WTC11 (cell line): ENCODE data around the gene INO80D. TPM values are rescaled to one million over a fixed set of nuclear protein-coding genes. Genes with fewer than 3 reads are reported as not detected.
"Not testable (repeated sequence)": the region's sequence is repeated elsewhere in the genome, so short reads cannot be mapped to it uniquely, and the experiment has no call there.

Experiments
- ATAC-seq: fragments of 200-7000 bp; cut with Tn5 transposase; 2 replicates; pipeline ENCODE4 v1.10.0; 2021; ENCODE audit warnings: mild to moderate bottlenecking, moderate library complexity
- CTCF ChIA-PET: fragments of 300-600 bp; sonication (Branson Sonifier 250); formaldehyde crosslinking; loops from one replicate; lab custom pipeline; 2021; ENCODE audit warnings: antibody characterized with exemption; lab: Charles Lee
- POLR2A ChIA-PET: fragments of 350-600 bp; sonication (Branson Sonifier 250); formaldehyde crosslinking; loops from one replicate; lab custom pipeline; 2021; ENCODE audit warnings: antibody characterized with exemption; lab: Charles Lee
- DNase-seq: peaks from one replicate; pipeline ENCODE4 v3.0.0; 2021; ENCODE audit warnings: low spot score
- H3K27ac Mint-ChIP-seq: 2 replicates; pipeline ENCODE4 v1.8.0; 2021; ENCODE audit warnings: mixed read lengths
- H3K27me3 Mint-ChIP-seq: 2 replicates; pipeline ENCODE4 v1.8.0; 2021; ENCODE audit warnings: low read depth, mild to moderate bottlenecking, moderate library complexity, mixed read lengths
- H3K36me3 Mint-ChIP-seq: 2 replicates; pipeline ENCODE4 v1.8.0; 2021; ENCODE audit warnings: mixed read lengths
- H3K4me1 Mint-ChIP-seq: 2 replicates; pipeline ENCODE4 v1.8.0; 2022; ENCODE audit warnings: mixed read lengths
- H3K4me3 Mint-ChIP-seq: 2 replicates; pipeline ENCODE4 v1.8.0; 2021; ENCODE audit warnings: mild to moderate bottlenecking, moderate library complexity, mixed read lengths
- H3K9me3 Mint-ChIP-seq: 2 replicates; pipeline ENCODE4 v1.8.0; 2021; ENCODE audit warnings: mixed read lengths
- ATF1 ChIP-seq: sonication (generic); formaldehyde crosslinking; IDR thresholded peaks from 2 replicates; pipeline ENCODE4 v1.8.1; 2023; ENCODE audit warnings: mild to moderate bottlenecking, moderate library complexity, missing genetic modification reagents
- GTF2I ChIP-seq: fragments of 250-450 bp; sonication (Bioruptor Pico); conservative IDR thresholded peaks from 2 replicates; pipeline ENCODE4 v1.4.0; 2021; ENCODE audit warnings: mild to moderate bottlenecking
- IRF2 ChIP-seq: sonication (generic); formaldehyde crosslinking; IDR thresholded peaks from 2 replicates; pipeline ENCODE4 v1.8.0; 2022; ENCODE audit warnings: low read depth, missing genetic modification reagents, borderline replicate concordance
- NFE2L1 ChIP-seq: sonication (generic); formaldehyde crosslinking; IDR thresholded peaks from 2 replicates; pipeline ENCODE4 v1.8.1; 2023; ENCODE audit warnings: missing genetic modification reagents
- NFYB ChIP-seq: sonication (generic); formaldehyde crosslinking; conservative IDR thresholded peaks from 2 replicates; pipeline ENCODE4 v1.8.0; 2022; ENCODE audit warnings: low read depth, missing genetic modification reagents
- RELA ChIP-seq: sonication (generic); formaldehyde crosslinking; IDR thresholded peaks from 2 replicates; pipeline ENCODE4 v1.8.1; 2022; ENCODE audit warnings: missing genetic modification reagents, mild to moderate bottlenecking, borderline replicate concordance
- ZNF219 ChIP-seq: sonication (generic); formaldehyde crosslinking; IDR thresholded peaks from 2 replicates; pipeline ENCODE4 v1.8.0; 2023; ENCODE audit warnings: missing genetic modification reagents, mild to moderate bottlenecking, borderline replicate concordance
- ZNF232 ChIP-seq: sonication (generic); formaldehyde crosslinking; IDR thresholded peaks from 2 replicates; pipeline ENCODE4 v1.8.0; 2022; ENCODE audit warnings: mild to moderate bottlenecking, missing genetic modification reagents
- ZNF263 ChIP-seq: sonication (generic); formaldehyde crosslinking; IDR thresholded peaks from 2 replicates; pipeline ENCODE4 v1.8.1; 2022; ENCODE audit warnings: low read depth, mild to moderate bottlenecking, moderate library complexity, missing genetic modification reagents
- ZNF317 ChIP-seq: sonication (generic); formaldehyde crosslinking; IDR thresholded peaks from 2 replicates; pipeline ENCODE4 v1.8.1; 2023; ENCODE audit warnings: low read depth, mild to moderate bottlenecking, moderate library complexity, missing genetic modification reagents, borderline replicate concordance
- ZNF423 ChIP-seq: fragments of 250-450 bp; sonication (Bioruptor Pico); IDR thresholded peaks from 2 replicates; pipeline ENCODE4 v2.1.2; 2022; ENCODE audit warnings: mild to moderate bottlenecking, moderate library complexity
- total RNA-seq: library from RNA; stranded (reverse); gene quantifications from 3 replicates; pipeline ENCODE4 v1.2.3, GENCODE V29; 2021
- TF ChIP-seq, protein P1 (sequence below): fragments of 250-450 bp; sonication (Bioruptor Pico); conservative IDR thresholded peaks from 2 replicates; pipeline ENCODE4 v1.9.0; 2021; ENCODE audit warnings: mild to moderate bottlenecking

The INO80D gene
- total RNA-seq, 1 experiment from 2014 or later, result 30.9 TPM

- TF ChIP-seq, protein P1, sequence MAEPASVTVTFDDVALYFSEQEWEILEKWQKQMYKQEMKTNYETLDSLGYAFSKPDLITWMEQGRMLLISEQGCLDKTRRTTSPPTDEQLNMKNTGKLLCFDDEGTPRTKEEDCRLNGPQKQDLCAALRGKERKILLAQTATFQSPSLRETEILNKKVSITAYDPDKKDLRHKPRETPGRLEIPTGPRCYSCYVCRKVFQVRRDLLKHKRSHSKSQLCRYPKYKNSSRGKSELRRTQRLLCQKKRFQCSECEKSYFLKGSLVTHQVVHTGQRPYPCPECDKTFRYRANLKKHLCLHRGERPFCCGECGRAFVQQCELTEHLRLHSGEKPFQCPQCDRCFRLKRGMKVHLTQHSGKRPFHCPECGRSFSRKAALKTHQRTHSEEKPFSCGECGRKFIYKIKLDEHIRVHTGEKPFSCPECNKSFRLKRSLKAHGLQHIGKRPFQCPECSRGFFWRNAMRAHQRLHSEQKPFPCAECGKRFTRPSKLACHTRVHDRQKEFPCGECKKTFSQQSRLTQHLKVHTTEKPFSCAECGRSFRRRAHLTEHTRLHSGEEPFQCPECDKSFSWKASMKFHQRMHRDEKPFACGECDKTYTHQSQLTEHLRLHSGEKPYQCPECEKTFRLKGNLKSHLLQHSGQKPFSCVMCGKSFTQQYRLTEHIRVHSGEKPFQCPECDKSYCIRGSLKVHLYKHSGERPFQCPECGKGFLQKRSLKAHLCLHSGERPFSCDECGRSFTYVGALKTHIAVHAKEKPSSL (CRISPR knock-in tag), result no peak
- TF ChIP-seq ZNF263 (CRISPR knock-in tag) (no peak), GTF2I (CRISPR knock-in tag) (no peak), ZNF219 (CRISPR knock-in tag) (no peak), ZNF317 (CRISPR knock-in tag) (no peak), ATF1 (CRISPR knock-in tag) (no peak), ZNF423 (CRISPR knock-in tag) (no peak), RELA (CRISPR knock-in tag) (no peak), NFE2L1 (CRISPR knock-in tag) (no peak), IRF2 (CRISPR knock-in tag) (no peak)
- TF ChIP-seq, all 79 proteins: peak for 0
Observed at GRCh38 chr2:205982776-205983327, 103.1 kb downstream of the INO80D start (continued).

DNA sequence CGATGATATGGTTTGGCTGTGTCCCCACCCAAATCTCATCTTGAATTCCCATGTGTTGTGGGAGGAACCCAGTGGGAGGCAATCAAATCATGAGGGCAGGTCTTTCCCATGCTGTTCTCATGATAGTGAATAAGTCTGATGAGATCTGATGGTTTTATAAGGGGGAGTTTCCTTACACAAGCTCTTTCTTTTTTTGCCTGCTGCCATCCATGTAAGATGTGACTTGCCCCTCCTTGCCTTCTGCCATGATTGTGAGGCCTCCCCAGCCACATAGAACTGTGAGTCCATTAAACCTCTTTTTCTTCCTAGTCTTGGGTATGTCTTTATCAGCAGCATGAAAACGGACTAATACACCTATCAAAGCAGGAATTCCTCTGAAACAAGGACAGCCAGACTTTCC lies 107.2 kb downstream of the INO80D start:
- H3K36me3 Mint-ChIP-seq, H3K27ac Mint-ChIP-seq, H3K27me3 Mint-ChIP-seq, H3K4me3 Mint-ChIP-seq, DNase-seq, H3K4me1 Mint-ChIP-seq, CTCF ChIA-PET, POLR2A ChIA-PET, ATAC-seq: not testable (repeated sequence)
- H3K9me3 Mint-ChIP-seq, result peaks cover 18% of the 10 kb centered on the region

DNA sequence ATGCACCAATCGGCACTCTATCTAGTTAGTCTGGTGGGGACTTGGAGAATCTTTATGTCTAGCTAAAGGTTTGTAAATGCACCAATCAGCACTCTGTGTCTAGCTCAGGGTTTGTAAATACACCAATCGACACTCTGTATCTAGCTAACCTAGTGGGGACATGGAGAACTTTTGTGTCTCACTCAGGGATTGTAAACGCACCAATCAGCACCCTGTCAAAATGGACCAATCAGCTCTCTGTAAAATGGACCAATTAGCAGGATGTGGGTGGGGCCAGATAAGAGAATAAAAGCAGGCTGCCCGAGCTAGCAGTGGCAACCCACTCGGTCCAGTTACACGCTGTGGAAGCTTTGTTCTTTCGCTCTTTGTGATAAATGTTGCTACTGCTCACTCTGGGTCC lies 108.3 kb downstream of the INO80D start:
- POLR2A ChIA-PET, DNase-seq, H3K36me3 Mint-ChIP-seq: not testable (repeated sequence)

GRCh38 chr2:205976934-205977659 lies 108.9 kb downstream of the INO80D start:
- peak; percentile 22 for DNase-seq
- H3K27ac Mint-ChIP-seq, H3K36me3 Mint-ChIP-seq, CTCF ChIA-PET, ATAC-seq, H3K27me3 Mint-ChIP-seq, H3K4me3 Mint-ChIP-seq, POLR2A ChIA-PET, H3K4me1 Mint-ChIP-seq: not testable (repeated sequence)
- peaks cover 18% of the 10 kb centered on the region for H3K9me3 Mint-ChIP-seq

More for the DNA sequence above, 108.3 kb downstream of the INO80D start:
- H3K9me3 Mint-ChIP-seq, result peaks cover 18% of the 10 kb centered on the region
- CTCF ChIA-PET, H3K27ac Mint-ChIP-seq, H3K4me1 Mint-ChIP-seq, H3K4me3 Mint-ChIP-seq, ATAC-seq, H3K27me3 Mint-ChIP-seq: not testable (repeated sequence)
- TF ChIP-seq NFYB (CRISPR knock-in tag), result peak; percentile 29; the same call in 1 of the 2 replicates

DNA sequence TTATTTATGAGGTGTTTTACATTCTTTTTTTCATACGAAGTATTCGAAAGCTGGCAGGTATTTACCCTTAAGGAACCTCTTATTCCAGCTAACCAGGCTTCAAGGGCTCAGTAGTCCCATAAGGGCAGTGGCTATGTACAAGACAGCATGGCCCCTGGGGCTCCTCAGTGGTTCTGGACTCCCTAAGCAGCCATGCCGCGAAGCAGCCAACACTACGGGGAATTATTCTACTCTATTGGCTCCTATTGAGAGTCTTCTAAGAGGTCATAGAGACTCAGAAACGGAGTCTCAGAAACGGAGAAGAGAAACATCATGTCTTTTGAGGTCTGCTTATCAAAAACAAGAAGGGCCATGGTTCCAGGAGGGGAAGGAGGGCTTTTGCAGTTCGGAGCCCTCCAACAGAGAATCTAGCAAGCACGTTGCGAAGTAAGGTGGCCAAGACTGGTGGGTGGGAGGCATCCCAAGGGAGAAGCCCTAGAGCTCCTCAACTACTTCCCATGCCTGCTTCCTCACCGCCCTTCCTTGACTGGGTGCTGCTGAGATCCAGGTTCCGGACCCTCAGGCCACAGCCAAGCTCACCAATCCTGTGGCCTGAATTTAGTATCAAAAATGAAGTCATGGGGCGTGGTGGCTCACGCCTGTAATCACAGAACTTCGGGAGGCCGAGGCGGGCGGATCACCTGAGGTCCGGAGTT lies 109.7 kb downstream of the INO80D start:
- H3K27ac Mint-ChIP-seq, result peak overlapping the region; percentile 27; the same call in 1 of the 2 replicates

More for the DNA sequence above, 109.7 kb downstream of the INO80D start:
- CTCF ChIA-PET, result no interaction called here
- peaks cover 18% of the 10 kb centered on the region for H3K9me3 Mint-ChIP-seq
- peaks cover 6% of the 10 kb centered on the region; the same call in 1 of the 2 replicates for H3K36me3 Mint-ChIP-seq
- no peak overlapping the region for H3K4me3 Mint-ChIP-seq
- no peak for DNase-seq
- ATAC-seq, result no peak
- POLR2A ChIA-PET, result no interaction called here
- no peak for TF ChIP-seq ZNF232 (CRISPR knock-in tag)
- no peaks in the 10 kb centered on the region; the same call in 1 of the 2 replicates for H3K27me3 Mint-ChIP-seq
- peaks cover 2% of the 10 kb centered on the region; the same call in 1 of the 2 replicates for H3K4me1 Mint-ChIP-seq
